H9 (cell line): ENCODE measurements around the gene IRF2BP2. TPM values are rescaled to one million over a fixed set of nuclear protein-coding genes. Genes with fewer than 3 reads are reported as not detected.

Experiments used
- DNase-seq: peaks from one replicate; pipeline ENCODE4 v3.0.0-alpha.2; 2017
- H2AFZ ChIP-seq: one replicate; pipeline ENCODE4 v1.6.1; 2013; ENCODE audit warnings: mild to moderate bottlenecking, low read length, control low read depth, moderate library complexity
- H2AK5ac ChIP-seq: 2 replicates; pipeline ENCODE4 v1.6.1; 2013; ENCODE audit warnings: low read length, control low read depth, mixed read lengths; ENCODE audit not compliant: insufficient read length
- H2BK120ac ChIP-seq: one replicate; pipeline ENCODE4 v1.6.1; 2013; ENCODE audit warnings: low read depth, mild to moderate bottlenecking, low read length, control low read depth, inconsistent platforms; ENCODE audit not compliant: poor library complexity, severe bottlenecking
- H2BK12ac ChIP-seq: 2 replicates; pipeline ENCODE4 v1.6.1; 2013; ENCODE audit warnings: low read length, control low read depth, mixed read lengths, low read depth; ENCODE audit not compliant: insufficient read length
- H2BK15ac ChIP-seq: 2 replicates; pipeline ENCODE4 v1.6.1; 2013; ENCODE audit warnings: low read depth, low read length, control low read depth
- H2BK20ac ChIP-seq: one replicate; pipeline ENCODE4 v1.6.1; 2013; ENCODE audit warnings: low read depth, mild to moderate bottlenecking, low read length, control low read depth, inconsistent platforms; ENCODE audit not compliant: poor library complexity, severe bottlenecking
- H2BK5ac ChIP-seq: 2 replicates; pipeline ENCODE4 v1.6.1; 2013; ENCODE audit warnings: low read length, control low read depth, mixed read lengths; ENCODE audit not compliant: insufficient read length
- H3K14ac ChIP-seq: 2 replicates; pipeline ENCODE4 v1.6.1; 2013; ENCODE audit warnings: low read length, control low read depth; ENCODE audit not compliant: insufficient read depth
- H3K18ac ChIP-seq: 2 replicates; pipeline ENCODE4 v1.6.1; 2013; ENCODE audit warnings: low read depth, mild to moderate bottlenecking, mixed read lengths, low read length, control low read depth; ENCODE audit not compliant: insufficient read length
- H3K23ac ChIP-seq: 2 replicates; pipeline ENCODE4 v1.6.1; 2013; ENCODE audit warnings: low read length, control low read depth, mixed read lengths, low read depth; ENCODE audit not compliant: insufficient read length
- H3K23me2 ChIP-seq: 2 replicates; pipeline ENCODE4 v1.6.1; 2013; ENCODE audit warnings: low read depth, mild to moderate bottlenecking, mixed read lengths, low read length, control low read depth; ENCODE audit not compliant: insufficient read length, poor library complexity, severe bottlenecking
- H3K27ac ChIP-seq: 2 replicates; pipeline ENCODE4 v1.5.1; 2013; ENCODE audit warnings: low read length, control low read depth, mixed read lengths, low read depth; ENCODE audit not compliant: insufficient read length
- H3K27me3 ChIP-seq: 2 replicates; pipeline ENCODE4 v1.6.1; 2013; ENCODE audit warnings: low read length, control low read depth, inconsistent platforms; ENCODE audit not compliant: insufficient read depth
- H3K4ac ChIP-seq: 2 replicates; pipeline ENCODE4 v1.6.1; 2013; ENCODE audit warnings: low read depth, mild to moderate bottlenecking, control low read depth, inconsistent platforms, low read length, moderate library complexity
- H3K4me1 ChIP-seq: 2 replicates; pipeline ENCODE4 v1.6.1; 2013; ENCODE audit warnings: low read length, control low read depth, inconsistent platforms; ENCODE audit not compliant: insufficient read depth
- H3K4me2 ChIP-seq: 2 replicates; pipeline ENCODE4 v1.6.1; 2013; ENCODE audit warnings: low read length, control low read depth, mixed read lengths; ENCODE audit not compliant: insufficient read length, insufficient read depth
- H3K56ac ChIP-seq: 2 replicates; pipeline ENCODE4 v1.6.1; 2013; ENCODE audit warnings: low read depth, mild to moderate bottlenecking, mixed read lengths, low read length, control low read depth; ENCODE audit not compliant: insufficient read length
- H3K79me1 ChIP-seq: 2 replicates; pipeline ENCODE4 v1.6.1; 2013; ENCODE audit warnings: low read depth, mild to moderate bottlenecking, moderate library complexity, low read length, control low read depth, inconsistent platforms; ENCODE audit not compliant: insufficient read depth, poor library complexity, severe bottlenecking
- H3K79me2 ChIP-seq: 2 replicates; pipeline ENCODE4 v1.6.1; 2013; ENCODE audit warnings: low read length, control low read depth, inconsistent platforms; ENCODE audit not compliant: insufficient read depth
- H3K9ac ChIP-seq: 2 replicates; pipeline ENCODE4 v1.6.1; 2013; ENCODE audit warnings: low read length, control low read depth, mixed read lengths; ENCODE audit not compliant: insufficient read length; ENCODE audit errors: extremely low read depth
- H3K9me3 ChIP-seq: one replicate; pipeline ENCODE4 v1.6.1; 2013; ENCODE audit warnings: low read depth, low read length, inconsistent platforms; ENCODE audit not compliant: control insufficient read depth
- H3T11ph ChIP-seq: one replicate; pipeline ENCODE4 v1.6.1; 2013; ENCODE audit warnings: mild to moderate bottlenecking, low read length, control low read depth, inconsistent platforms
- H4K20me1 ChIP-seq: one replicate; pipeline ENCODE4 v1.6.1; 2013; ENCODE audit not compliant: control insufficient read depth, insufficient read length, insufficient read depth
- H4K5ac ChIP-seq: 2 replicates; pipeline ENCODE4 v1.6.1; 2013; ENCODE audit warnings: low read depth, mild to moderate bottlenecking, mixed read lengths, low read length, control low read depth; ENCODE audit not compliant: insufficient read length
- H4K8ac ChIP-seq: replicated peaks from 2 replicates; pipeline ENCODE4 v1.6.1; 2013; ENCODE audit warnings: low read length, control low read depth, mixed read lengths, low read depth; ENCODE audit not compliant: insufficient read length
- H4K91ac ChIP-seq: 2 replicates; pipeline ENCODE4 v1.6.1; 2013; ENCODE audit warnings: low read depth, mild to moderate bottlenecking, moderate library complexity, mixed read lengths, low read length, control low read depth; ENCODE audit not compliant: insufficient read length
- H3K27ac Mint-ChIP-seq, 3 experiments: 2 replicates in 2 of 3; 3 replicates in 1 of 3; pipeline ENCODE4 v1.8.0; 2020 to 2021; ENCODE audit warnings: mixed read lengths in 3 of 3, mild to moderate bottlenecking in 1 of 3, moderate library complexity in 1 of 3
- H3K27me3 Mint-ChIP-seq: 2 replicates; pipeline ENCODE4 v1.8.0; 2021; ENCODE audit warnings: low read depth, mild to moderate bottlenecking, moderate library complexity, mixed read lengths
- H3K36me3 Mint-ChIP-seq, 3 experiments: 2 replicates in 2 of 3; 3 replicates in 1 of 3; pipeline ENCODE4 v1.8.0; 2020 to 2021; ENCODE audit warnings: low read depth in 3 of 3, mixed read lengths in 3 of 3; ENCODE audit not compliant: insufficient read depth in 1 of 3
- H3K4me1 Mint-ChIP-seq, 2 experiments: 2 replicates each; pipeline ENCODE4 v1.8.0; 2020; ENCODE audit warnings: mixed read lengths in 2 of 2
- H3K4me3 Mint-ChIP-seq, 2 experiments: 2 replicates in 1 of 2; 3 replicates in 1 of 2; pipeline ENCODE4 v1.8.0; 2020 to 2021; ENCODE audit warnings: mild to moderate bottlenecking in 2 of 2, mixed read lengths in 2 of 2, moderate library complexity in 1 of 2
- H3K9me3 Mint-ChIP-seq, 2 experiments: 2 replicates in 1 of 2; 3 replicates in 1 of 2; pipeline ENCODE4 v1.8.0; 2020; ENCODE audit warnings: mild to moderate bottlenecking in 2 of 2, mixed read lengths in 2 of 2, moderate library complexity in 1 of 2
- WGBS: extraction: QIAGEN DNeasy Blood & Tissue Kit; methylation state at CpG from one replicate; pipeline ENCODE4 v1.1.7; 2013; ENCODE audit warnings: missing lambda C conversion rate, low lambda C conversion rate, mixed read lengths; ENCODE audit not compliant: insufficient read length; ENCODE audit errors: extremely low coverage; 5-methylcytosine and 5-hydroxymethylcytosine counted together
- total RNA-seq: library from RNA; stranded (reverse); gene quantifications from 2 replicates; pipeline ENCODE4 v1.2.1, GENCODE V29; 2021
- TF ChIP-seq, protein P1 (sequence below): fragments of 200-600 bp; sonication (generic); conservative IDR thresholded peaks from 3 replicates; pipeline ENCODE4 v1.8.0; 2021; ENCODE audit warnings: antibody characterized with exemption, mild to moderate bottlenecking

Gene IRF2BP2
- total RNA-seq, 1 experiment from 2014 or later, result 80.2 TPM

DNA sequence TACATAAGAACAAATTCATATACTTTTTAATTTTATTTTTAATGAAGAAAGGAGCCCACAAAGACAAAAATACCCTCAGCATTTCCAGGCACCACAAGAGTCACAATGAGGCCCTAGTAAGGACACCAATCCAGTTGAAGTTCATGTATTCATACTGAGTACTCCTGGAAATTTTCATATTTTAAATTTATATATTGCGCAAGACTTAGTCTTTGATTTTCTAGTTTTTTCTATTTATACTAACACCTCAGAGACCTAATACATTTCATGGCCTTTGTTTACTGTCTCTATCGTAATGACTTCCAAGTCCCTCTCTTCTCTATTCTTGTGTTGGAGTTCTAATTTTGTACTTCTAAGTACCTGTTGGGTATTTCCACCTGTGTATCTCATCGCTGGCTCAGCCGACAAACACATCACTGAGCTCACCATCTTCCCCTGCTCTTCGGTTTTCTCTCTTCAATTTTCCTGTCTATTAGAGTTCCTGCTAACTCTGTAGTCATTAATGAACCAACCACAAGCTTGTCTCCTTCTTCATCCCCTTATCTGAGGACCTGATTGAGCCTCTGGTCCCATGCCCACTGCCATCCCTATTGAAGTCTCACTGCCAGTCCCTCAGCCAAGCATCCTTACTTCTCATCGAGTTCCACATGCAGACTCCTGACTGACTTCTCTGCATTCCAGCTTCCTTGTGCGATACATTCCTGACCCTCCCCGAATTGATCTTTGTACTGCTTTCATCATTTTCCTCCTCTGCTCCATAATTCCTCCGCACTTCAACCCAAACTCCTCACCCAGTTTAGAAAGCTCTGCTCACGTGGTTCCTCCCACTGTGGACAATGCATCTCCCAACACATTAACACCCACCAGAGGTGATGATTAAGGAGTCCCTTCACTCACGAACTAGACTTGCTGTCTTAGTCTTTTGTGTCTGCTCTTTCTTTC lies 17.3 kb upstream of the IRF2BP2 start:
- WGBS, result no CpG with 5 or more reads among the region's 11 CpGs
- Histone ChIP-seq H2AFZ (no peak overlapping the region), H2BK12ac (no peak overlapping the region), H3K9ac (no peak overlapping the region), H3K27me3 (no peaks in the 10 kb centered on the region), H3K79me1 (no peaks in the 10 kb centered on the region), H3K9me3 (no peaks in the 10 kb centered on the region), H3K14ac (no peak overlapping the region), H3K27ac (no peak overlapping the region), H2AK5ac (no peak overlapping the region), H4K20me1 (no peaks in the 10 kb centered on the region), H2BK5ac (no peak overlapping the region), H3K79me2 (no peaks in the 10 kb centered on the region), H3K18ac (no peak overlapping the region), H3K23me2 (no peaks in the 10 kb centered on the region), H2BK15ac (no peak overlapping the region), H3K4ac (no peak overlapping the region), H3K56ac (no peak overlapping the region), H2BK20ac (no peak overlapping the region), H4K8ac (no peak overlapping the region), H4K5ac (no peak overlapping the region), H3K4me2 (no peak overlapping the region), H3T11ph (no peak overlapping the region), H2BK120ac (no peak overlapping the region), H4K91ac (no peak overlapping the region), H3K23ac (no peak overlapping the region), H3K4me1 (peaks cover 4% of the 10 kb centered on the region)
- Mint-ChIP-seq H3K4me3 (no peak overlapping the region), H3K4me1 (peaks cover 0 to 8% of the 10 kb centered on the region in 2 experiments; a peak in 2 of 4 replicates), H3K27me3 (no peaks in the 10 kb centered on the region), H3K27ac (no peak overlapping the region), H3K36me3 (no peaks in the 10 kb centered on the region), H3K9me3 (no peaks in the 10 kb centered on the region)
- TF ChIP-seq, protein P1, sequence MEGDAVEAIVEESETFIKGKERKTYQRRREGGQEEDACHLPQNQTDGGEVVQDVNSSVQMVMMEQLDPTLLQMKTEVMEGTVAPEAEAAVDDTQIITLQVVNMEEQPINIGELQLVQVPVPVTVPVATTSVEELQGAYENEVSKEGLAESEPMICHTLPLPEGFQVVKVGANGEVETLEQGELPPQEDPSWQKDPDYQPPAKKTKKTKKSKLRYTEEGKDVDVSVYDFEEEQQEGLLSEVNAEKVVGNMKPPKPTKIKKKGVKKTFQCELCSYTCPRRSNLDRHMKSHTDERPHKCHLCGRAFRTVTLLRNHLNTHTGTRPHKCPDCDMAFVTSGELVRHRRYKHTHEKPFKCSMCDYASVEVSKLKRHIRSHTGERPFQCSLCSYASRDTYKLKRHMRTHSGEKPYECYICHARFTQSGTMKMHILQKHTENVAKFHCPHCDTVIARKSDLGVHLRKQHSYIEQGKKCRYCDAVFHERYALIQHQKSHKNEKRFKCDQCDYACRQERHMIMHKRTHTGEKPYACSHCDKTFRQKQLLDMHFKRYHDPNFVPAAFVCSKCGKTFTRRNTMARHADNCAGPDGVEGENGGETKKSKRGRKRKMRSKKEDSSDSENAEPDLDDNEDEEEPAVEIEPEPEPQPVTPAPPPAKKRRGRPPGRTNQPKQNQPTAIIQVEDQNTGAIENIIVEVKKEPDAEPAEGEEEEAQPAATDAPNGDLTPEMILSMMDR, result no peak
- no peak for DNase-seq
